Neural progenitor cell (in vitro differentiated cells): Measurements from ENCODE around the gene CABP2.

Experiments
- EZH2 ChIP-seq: fragments of 200-600 bp; sonication (generic); IDR thresholded peaks from 2 replicates; pipeline ENCODE4 v1.6.1; 2017; ENCODE audit warnings: antibody characterized with exemption, mild to moderate bottlenecking, moderate library complexity
- TF ChIP-seq, protein P1 (sequence below): fragments of 200-600 bp; sonication (generic); IDR thresholded peaks from 2 replicates; pipeline ENCODE4 v1.5.1; 2017; ENCODE audit warnings: antibody characterized with exemption, mild to moderate bottlenecking

DNA sequence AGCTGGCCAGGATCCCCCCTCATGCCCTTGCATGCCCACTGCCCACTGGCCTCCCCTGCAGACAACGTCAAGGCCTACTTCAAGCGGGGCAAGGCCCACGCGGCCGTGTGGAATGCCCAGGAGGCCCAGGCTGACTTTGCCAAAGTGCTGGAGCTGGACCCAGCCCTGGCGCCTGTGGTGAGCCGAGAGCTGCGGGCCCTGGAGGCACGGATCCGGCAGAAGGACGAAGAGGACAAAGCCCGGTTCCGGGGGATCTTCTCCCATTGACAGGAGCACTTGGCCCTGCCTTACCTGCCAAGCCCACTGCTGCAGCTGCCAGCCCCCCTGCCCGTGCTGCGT is 32.5 kb downstream of the CABP2 start:
- TF ChIP-seq, protein P1, sequence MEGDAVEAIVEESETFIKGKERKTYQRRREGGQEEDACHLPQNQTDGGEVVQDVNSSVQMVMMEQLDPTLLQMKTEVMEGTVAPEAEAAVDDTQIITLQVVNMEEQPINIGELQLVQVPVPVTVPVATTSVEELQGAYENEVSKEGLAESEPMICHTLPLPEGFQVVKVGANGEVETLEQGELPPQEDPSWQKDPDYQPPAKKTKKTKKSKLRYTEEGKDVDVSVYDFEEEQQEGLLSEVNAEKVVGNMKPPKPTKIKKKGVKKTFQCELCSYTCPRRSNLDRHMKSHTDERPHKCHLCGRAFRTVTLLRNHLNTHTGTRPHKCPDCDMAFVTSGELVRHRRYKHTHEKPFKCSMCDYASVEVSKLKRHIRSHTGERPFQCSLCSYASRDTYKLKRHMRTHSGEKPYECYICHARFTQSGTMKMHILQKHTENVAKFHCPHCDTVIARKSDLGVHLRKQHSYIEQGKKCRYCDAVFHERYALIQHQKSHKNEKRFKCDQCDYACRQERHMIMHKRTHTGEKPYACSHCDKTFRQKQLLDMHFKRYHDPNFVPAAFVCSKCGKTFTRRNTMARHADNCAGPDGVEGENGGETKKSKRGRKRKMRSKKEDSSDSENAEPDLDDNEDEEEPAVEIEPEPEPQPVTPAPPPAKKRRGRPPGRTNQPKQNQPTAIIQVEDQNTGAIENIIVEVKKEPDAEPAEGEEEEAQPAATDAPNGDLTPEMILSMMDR: no peak
- TF ChIP-seq EZH2: no peak
